CD14-positive monocyte (primary cell): ENCODE data around the gene SIGLEC10. TPM values are rescaled to one million over a fixed set of nuclear protein-coding genes. Genes with fewer than 3 reads are reported as not detected.

Experiments
- DNase-seq, 3 donors: peaks; one replicate each; pipeline ENCODE4 v3.0.0-alpha.2; 2011 to 2022
- H2AFZ ChIP-seq: 2 replicates; pipeline ENCODE4 v1.6.0; 2012; ENCODE audit warnings: mild to moderate bottlenecking, low read depth, low read length, inconsistent platforms; ENCODE audit not compliant: insufficient read depth, poor library complexity, severe bottlenecking
- H3K27ac ChIP-seq, 2 donors: 1 replicate in 1 of 2; 2 replicates in 1 of 2; pipeline ENCODE4 v1.5.1; 2012 to 2013; ENCODE audit warnings: low read length in 2 of 2, control low read depth in 1 of 2, inconsistent platforms in 1 of 2, low read depth in 1 of 2, mild to moderate bottlenecking in 1 of 2
- H3K27me3 ChIP-seq, 2 donors: one replicate each; pipeline versions ENCODE4 v1.6.0 to v1.6.1; 2011 to 2013; ENCODE audit warnings: low read length in 2 of 2; ENCODE audit not compliant: control insufficient read depth in 2 of 2, insufficient read depth in 2 of 2
- H3K36me3 ChIP-seq, 2 donors: replicated peaks in 1 of 2; 1 replicate in 1 of 2; 2 replicates in 1 of 2; pipeline versions ENCODE4 v1.5.1 to v1.6.1; 2012 to 2013; ENCODE audit warnings: low read length in 2 of 2, control low read depth in 1 of 2, inconsistent platforms in 1 of 2, mild to moderate bottlenecking in 1 of 2; ENCODE audit not compliant: insufficient read depth in 2 of 2, control insufficient read depth in 1 of 2
- H3K4me1 ChIP-seq, 2 donors: 1 replicate in 1 of 2; 2 replicates in 1 of 2; pipeline versions ENCODE4 v1.5.1 to v1.6.1; 2012 to 2013; ENCODE audit warnings: low read length in 2 of 2, control low read depth in 1 of 2, inconsistent platforms in 1 of 2, mild to moderate bottlenecking in 1 of 2, moderate library complexity in 1 of 2; ENCODE audit not compliant: insufficient read depth in 2 of 2, control insufficient read depth in 1 of 2
- H3K4me2 ChIP-seq: replicated peaks from 2 replicates; pipeline ENCODE3; 2012; ENCODE audit warnings: low read length, moderate library complexity, mild to moderate bottlenecking; ENCODE audit not compliant: poor library complexity, severe bottlenecking; ENCODE audit errors: extremely low read depth
- H3K4me3 ChIP-seq, 3 experiments: fragments of 200-600 bp in 1 of 3; sonication (generic) in 1 of 3; replicated peaks in 1 of 3; 1 replicate in 2 of 3; 2 replicates in 1 of 3; pipeline ENCODE4 v1.5.1; 2011 to 2013; ENCODE audit warnings: low read length in 3 of 3, mild to moderate bottlenecking in 3 of 3, control low read depth in 2 of 3, low read depth in 2 of 3, inconsistent platforms in 1 of 3, moderate library complexity in 1 of 3
- H3K79me2 ChIP-seq: 2 replicates; pipeline ENCODE4 v1.6.0; 2012; ENCODE audit warnings: mild to moderate bottlenecking, control low read depth, inconsistent platforms, low read length, moderate library complexity; ENCODE audit not compliant: insufficient read depth
- H3K9ac ChIP-seq: 2 replicates; pipeline ENCODE4 v1.6.0; 2017; ENCODE audit warnings: low read length, mild to moderate bottlenecking; ENCODE audit not compliant: insufficient read depth, poor library complexity, severe bottlenecking
- H3K9me3 ChIP-seq, 2 donors: replicated peaks in 1 of 2; 1 replicate in 1 of 2; 2 replicates in 1 of 2; pipeline versions ENCODE4 v1.5.1 to v1.6.1; 2012 to 2013; ENCODE audit warnings: low read length in 2 of 2, control low read depth in 1 of 2; ENCODE audit not compliant: control insufficient read depth in 1 of 2, insufficient read depth in 1 of 2
- H4K20me1 ChIP-seq: 2 replicates; pipeline ENCODE4 v1.6.0; 2012; ENCODE audit warnings: mild to moderate bottlenecking, low read length, control low read depth, moderate library complexity; ENCODE audit not compliant: insufficient read depth
- H3K27ac Mint-ChIP-seq, 7 donors: one replicate each; pipeline ENCODE4 v1.8.0; 2020; ENCODE audit warnings: mild to moderate bottlenecking in 7 of 7, mixed read lengths in 7 of 7, moderate library complexity in 6 of 7, inconsistent platforms in 2 of 7
- H3K27me3 Mint-ChIP-seq, 3 donors: one replicate each; pipeline ENCODE4 v1.8.0; 2021 to 2022; ENCODE audit warnings: low read depth in 3 of 3, mild to moderate bottlenecking in 3 of 3, mixed read lengths in 3 of 3, moderate library complexity in 3 of 3, inconsistent platforms in 1 of 3
- H3K36me3 Mint-ChIP-seq, 2 donors: one replicate each; pipeline ENCODE4 v1.8.0; 2020; ENCODE audit warnings: mixed read lengths in 2 of 2, inconsistent platforms in 1 of 2, mild to moderate bottlenecking in 1 of 2
- H3K4me1 Mint-ChIP-seq: one replicate; pipeline ENCODE4 v1.8.0; 2020; ENCODE audit warnings: mild to moderate bottlenecking, mixed read lengths
- H3K4me3 Mint-ChIP-seq, 2 donors: one replicate each; pipeline ENCODE4 v1.8.0; 2020; ENCODE audit warnings: mild to moderate bottlenecking in 2 of 2, mixed read lengths in 2 of 2, moderate library complexity in 1 of 2
- H3K9me3 Mint-ChIP-seq, 7 donors: one replicate each; pipeline ENCODE4 v1.8.0; 2020 to 2022; ENCODE audit warnings: mixed read lengths in 7 of 7, mild to moderate bottlenecking in 6 of 7, moderate library complexity in 6 of 7, inconsistent platforms in 2 of 7
- WGBS: methylation state at CpG from one replicate; pipeline ENCODE4 v1.1.5; 2013; ENCODE audit warnings: missing lambda C conversion rate; ENCODE audit not compliant: insufficient coverage; 5-methylcytosine and 5-hydroxymethylcytosine counted together
- intact Hi-C, 2 donors: fragments of 100-400 bp; cut with micrococcal nuclease; formaldehyde crosslinking; loops; one replicate each; pipeline versions ENCODE4 v1.15.0 to v1.15.1; 2023
- polyA plus RNA-seq, 3 donors: library from polyadenylated mRNA; depleted of rRNA in 1 of 3; unstranded in 2 of 3; stranded (reverse) in 1 of 3; fragments of 300-500 nt in 2 of 3; fragments of >200 nt in 1 of 3; fragmentation: Illumina TruSeq in 2 of 3; gene quantifications; 1 replicate in 2 of 3; 2 replicates in 1 of 3; pipeline ENCODE4 v1.2.3, GENCODE V29; 2012 to 2021
- TF ChIP-seq, protein P1 (sequence below): fragments of 200-600 bp; IDR thresholded peaks from one replicate; pipeline ENCODE4 v1.8.0; 2022; ENCODE audit warnings: antibody characterized with exemption, mild to moderate bottlenecking

Gene SIGLEC10
- polyA plus RNA-seq, 3 donors, result 16.6 to 114 (median 64.9) TPM

DNA sequence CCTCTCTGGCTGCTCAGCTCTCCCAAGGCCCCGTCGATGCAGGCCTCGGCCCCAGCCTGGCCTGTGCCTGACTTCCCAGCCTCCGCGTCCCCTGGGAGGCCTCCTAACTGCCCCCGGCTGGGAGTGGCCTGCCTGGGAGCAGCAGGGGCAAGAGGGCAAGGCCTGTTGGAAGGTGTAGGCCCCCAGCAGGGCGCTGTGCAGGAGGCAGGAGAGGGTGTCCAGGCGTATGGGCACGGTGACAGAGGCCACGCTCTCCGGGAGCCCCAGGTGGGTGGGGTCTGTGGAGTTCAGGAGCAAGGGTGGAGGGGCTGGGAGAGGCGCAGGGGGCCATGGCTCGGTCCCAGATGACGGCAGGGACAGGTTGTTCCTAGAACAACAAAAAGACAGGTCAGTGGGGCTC lies 28.3 kb downstream of the SIGLEC10 start:
- H3K4me3 ChIP-seq, result no peak overlapping the region
- no peak for DNase-seq
- no peaks in the 10 kb centered on the region for H3K36me3 ChIP-seq
- no peaks in the 10 kb centered on the region for H4K20me1 ChIP-seq
- H3K27ac ChIP-seq, result no peak overlapping the region
- TF ChIP-seq, protein P1, sequence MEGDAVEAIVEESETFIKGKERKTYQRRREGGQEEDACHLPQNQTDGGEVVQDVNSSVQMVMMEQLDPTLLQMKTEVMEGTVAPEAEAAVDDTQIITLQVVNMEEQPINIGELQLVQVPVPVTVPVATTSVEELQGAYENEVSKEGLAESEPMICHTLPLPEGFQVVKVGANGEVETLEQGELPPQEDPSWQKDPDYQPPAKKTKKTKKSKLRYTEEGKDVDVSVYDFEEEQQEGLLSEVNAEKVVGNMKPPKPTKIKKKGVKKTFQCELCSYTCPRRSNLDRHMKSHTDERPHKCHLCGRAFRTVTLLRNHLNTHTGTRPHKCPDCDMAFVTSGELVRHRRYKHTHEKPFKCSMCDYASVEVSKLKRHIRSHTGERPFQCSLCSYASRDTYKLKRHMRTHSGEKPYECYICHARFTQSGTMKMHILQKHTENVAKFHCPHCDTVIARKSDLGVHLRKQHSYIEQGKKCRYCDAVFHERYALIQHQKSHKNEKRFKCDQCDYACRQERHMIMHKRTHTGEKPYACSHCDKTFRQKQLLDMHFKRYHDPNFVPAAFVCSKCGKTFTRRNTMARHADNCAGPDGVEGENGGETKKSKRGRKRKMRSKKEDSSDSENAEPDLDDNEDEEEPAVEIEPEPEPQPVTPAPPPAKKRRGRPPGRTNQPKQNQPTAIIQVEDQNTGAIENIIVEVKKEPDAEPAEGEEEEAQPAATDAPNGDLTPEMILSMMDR, result no peak
- Mint-ChIP-seq H3K27ac (peak overlapping the region in 1 of 7 donors; percentile 59), H3K36me3 (no peaks in the 10 kb centered on the region), H3K4me1 (peaks cover 23% of the 10 kb centered on the region), H3K4me3 (no peak overlapping the region), H3K9me3 (no peaks in the 10 kb centered on the region), H3K27me3 (peaks cover 0 to 3% (median 1%) of the 10 kb centered on the region in 3 donors)
- H3K9me3 ChIP-seq, result no peaks in the 10 kb centered on the region
- H3K4me2 ChIP-seq, result no peak overlapping the region
- H3K9ac ChIP-seq, result no peak overlapping the region
- H3K79me2 ChIP-seq, result no peaks in the 10 kb centered on the region
- H2AFZ ChIP-seq, result no peak overlapping the region
- no peaks in the 10 kb centered on the region for H3K27me3 ChIP-seq
- 95% methylated on average over 11 of the region's 14 CpGs for WGBS
- intact Hi-C loops, result no loop called here
- peaks cover 16 to 17% of the 10 kb centered on the region in 2 donors for H3K4me1 ChIP-seq

DNA sequence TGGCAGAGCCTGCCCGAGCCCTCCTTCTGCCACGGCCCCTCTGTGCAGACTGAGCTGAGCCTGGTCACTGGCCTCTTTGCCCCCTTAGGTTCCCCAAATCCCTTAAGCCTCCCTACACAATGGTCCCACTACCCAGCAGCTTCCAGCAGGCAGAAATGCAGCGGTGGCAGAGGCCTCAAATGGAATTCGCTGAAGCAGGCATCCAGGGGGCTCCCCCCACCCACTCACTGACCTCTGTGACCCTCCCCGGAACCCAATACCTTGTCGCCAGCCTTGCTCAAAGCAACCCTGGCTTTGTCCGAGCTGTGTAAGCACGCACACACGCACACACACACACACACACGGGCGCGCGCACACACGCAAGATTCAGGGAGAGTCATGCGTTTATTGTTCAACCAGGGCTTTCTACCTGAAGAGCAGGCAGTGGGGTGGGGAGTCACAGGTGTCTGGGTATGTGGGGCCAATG lies 29.5 kb downstream of the SIGLEC10 start, which contains the start of gene LIM2:
LIM2 (minus strand) TSS at position 51 of the 466 bp plus-strand sequence. CDS start 531 bp downstream, outside the sequence.
- H3K36me3 ChIP-seq, result no peaks in the 10 kb centered on the region
- no peak within 1 kb of the TSS for H3K9ac ChIP-seq
- no peaks in the 10 kb centered on the region for H3K27me3 ChIP-seq
- no peaks in the 10 kb centered on the region for H3K36me3 Mint-ChIP-seq
- H3K27me3 Mint-ChIP-seq, result peaks cover 0 to 3% (median 1%) of the 10 kb centered on the region in 3 donors
- peaks cover 18% of the 10 kb centered on the region for H3K4me1 Mint-ChIP-seq
- H3K4me1 ChIP-seq, result peaks cover 11 to 12% of the 10 kb centered on the region in 2 donors
- no peaks in the 10 kb centered on the region for H3K79me2 ChIP-seq
- H3K9me3 ChIP-seq, result no peaks in the 10 kb centered on the region
- H3K27ac ChIP-seq, result no peak within 1 kb of the TSS
- no peak for DNase-seq
- WGBS, result 98% methylated on average over 4 of the region's 15 CpGs
- H3K4me3 ChIP-seq, result no peak within 1 kb of the TSS
- TF ChIP-seq, protein P1, result no peak
- H3K9me3 Mint-ChIP-seq, result no peaks in the 10 kb centered on the region
- no peaks in the 10 kb centered on the region for H4K20me1 ChIP-seq
- peak within 1 kb of the TSS in 1 of 2 donors; percentile 37 for H3K4me3 Mint-ChIP-seq
- H3K4me2 ChIP-seq, result no peak within 1 kb of the TSS
- H2AFZ ChIP-seq, result no peak within 1 kb of the TSS
- peak within 1 kb of the TSS in 2 of 7 donors; percentile 62 to 69 for H3K27ac Mint-ChIP-seq
- intact Hi-C loops, result no loop called here
